K562 (cell line): Measurements from ENCODE around the gene TLNRD1. TPM values are rescaled to one million over a fixed set of nuclear protein-coding genes. Genes with fewer than 3 reads are reported as not detected.

ENCODE experiments used
- EP300 ChIP-seq: IDR thresholded peaks from 2 replicates; pipeline ENCODE4 v1.6.1; 2012; ENCODE audit warnings: low read length, improper control_type of control experiment
- GABPB1 ChIP-seq: sonication (generic); formaldehyde crosslinking; IDR thresholded peaks from 2 replicates; pipeline ENCODE4 v1.8.0; 2022; ENCODE audit warnings: mild to moderate bottlenecking, missing genetic modification reagents
- HMGN3 ChIP-seq: IDR thresholded peaks from 2 replicates; pipeline ENCODE4 v1.6.1; 2011; ENCODE audit warnings: borderline replicate concordance, low read depth, mild to moderate bottlenecking, mixed read lengths, low read length; ENCODE audit not compliant: insufficient read length; ENCODE audit errors: extremely low read depth
- HNRNPLL ChIP-seq: fragments of 200-400 bp; formaldehyde crosslinking; IDR thresholded peaks from 2 replicates; pipeline ENCODE4 v1.6.1; 2017; ENCODE audit warnings: low read length, low read depth, mild to moderate bottlenecking; ENCODE audit not compliant: poor library complexity, severe bottlenecking
- ILF3 ChIP-seq: fragments of 450-650 bp; IDR thresholded peaks from 2 replicates; pipeline ENCODE4 v1.6.1; 2018; ENCODE audit warnings: antibody characterized with exemption, mild to moderate bottlenecking, moderate library complexity, borderline replicate concordance
- NELFE ChIP-seq: IDR thresholded peaks from 2 replicates; pipeline ENCODE4 v1.6.1; 2011; ENCODE audit warnings: mild to moderate bottlenecking; ENCODE audit not compliant: insufficient read depth, insufficient read length
- PTTG1 ChIP-seq: fragments of 450-650 bp; IDR thresholded peaks from 2 replicates; pipeline ENCODE4 v1.6.1; 2016; ENCODE audit warnings: low read depth, mild to moderate bottlenecking, missing genetic modification characterization, missing compliant biosample characterization
- RBM34 ChIP-seq: fragments of 200-400 bp; formaldehyde crosslinking; IDR thresholded peaks from 2 replicates; pipeline ENCODE4 v1.6.1; 2018; ENCODE audit warnings: low read length, borderline replicate concordance; ENCODE audit not compliant: insufficient read depth
- ZNF124 ChIP-seq: sonication (generic); formaldehyde crosslinking; IDR thresholded peaks from 2 replicates; pipeline ENCODE4 v1.8.1; 2022; ENCODE audit warnings: missing genetic modification reagents
- ZNF766 ChIP-seq: fragments of 200-800 bp; sonication (Bioruptor generic); conservative IDR thresholded peaks from 2 replicates; pipeline ENCODE4 v1.6.1; 2016; ENCODE audit warnings: missing genetic modification characterization, missing compliant biosample characterization
- polyA plus RNA-seq, 8 experiments: library from polyadenylated mRNA; depleted of rRNA in 4 of 8; stranded (reverse) in 5 of 8; unstranded in 3 of 8; fragments of >200 nt; fragmentation: Nextera tagmentation in 2 of 8; fragmentation: Illumina TruSeq in 1 of 8; extraction: Ambion mirVana in 2 of 8; extraction: Trizol in 1 of 8; gene quantifications; 2 replicates each; pipeline versions ENCODE4 v1.2.1 to v1.2.3, GENCODE V29; 2011 to 2014; ENCODE audit warnings: inconsistent platforms in 1 of 8, missing spikeins in 1 of 8
- total RNA-seq, 7 experiments: library from RNA; depleted of rRNA in 6 of 7; stranded (reverse); fragments of >200 nt in 6 of 7; fragmentation: Illumina TruSeq in 2 of 7; extraction: Trizol in 2 of 7; gene quantifications; 2 replicates each; pipeline versions ENCODE4 v1.2.1 to v1.2.3, GENCODE V29; 2011 to 2021; ENCODE audit warnings: low replicate concordance in 1 of 7
- TF ChIP-seq, protein P1 (sequence below): sonication (generic); formaldehyde crosslinking; IDR thresholded peaks from 2 replicates; pipeline ENCODE4 v1.4.0; 2020; ENCODE audit warnings: mild to moderate bottlenecking, missing genetic modification reagents
- TF ChIP-seq, protein P2 (sequence below): fragments of 450-650 bp; IDR thresholded peaks from 2 replicates; pipeline ENCODE4 v1.6.1; 2016; ENCODE audit warnings: low read depth

Gene TLNRD1
- total and polyA plus RNA-seq, 9 of the 15 experiments (the other 6 are each of a cell fraction or from before 2014, with no cell fraction given): 1.1 to 33.1 (median 5.7) TPM

DNA sequence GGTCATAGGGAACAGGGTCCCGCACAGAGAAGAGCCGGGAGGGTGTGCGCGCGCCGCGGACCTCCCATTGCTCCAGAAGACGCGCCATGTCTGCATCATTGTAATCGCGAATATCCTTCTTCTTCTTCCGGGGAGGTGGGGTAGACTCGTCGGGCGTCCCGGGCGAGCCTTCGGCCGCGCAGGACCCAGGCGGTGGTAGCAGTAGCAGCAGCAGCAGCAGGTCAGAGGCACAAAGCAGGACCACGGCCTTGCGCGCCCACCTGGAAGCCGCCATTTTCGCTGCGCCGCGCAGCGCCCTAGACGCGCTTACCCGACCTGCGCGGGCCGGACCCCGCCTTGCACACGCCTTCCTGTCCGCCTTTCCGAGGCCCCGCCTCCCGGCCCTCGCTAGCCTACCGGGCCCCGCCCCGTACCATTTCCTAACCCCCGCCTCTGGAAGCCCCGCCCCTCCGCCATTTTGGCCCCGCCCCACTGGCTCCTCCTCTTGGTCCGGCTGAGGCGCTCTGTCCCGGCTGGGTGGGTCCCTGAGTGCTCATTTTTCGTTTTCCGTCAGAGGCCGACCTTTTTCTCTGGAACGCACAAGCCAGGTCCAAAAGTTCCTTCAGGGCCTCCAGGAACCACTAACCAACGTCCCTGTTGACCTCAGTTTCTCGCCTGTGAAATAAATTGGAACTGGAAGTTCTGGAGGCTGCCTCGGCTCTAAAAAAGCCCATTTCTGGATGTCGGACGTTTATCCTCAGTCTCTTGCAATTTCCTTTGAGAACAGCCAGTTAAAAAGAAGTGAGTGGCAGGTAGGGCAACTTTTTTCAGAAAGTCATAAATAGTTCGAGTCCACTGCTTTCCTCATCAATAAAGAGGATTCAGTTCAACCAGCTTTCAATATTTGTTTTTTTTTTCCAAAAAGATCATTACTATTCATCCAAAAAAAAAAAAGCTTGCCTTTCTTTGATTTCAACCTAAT, 10.9 kb upstream of the TLNRD1 start, which contains the start of gene MESD (continued):
- TF ChIP-seq ZNF124 (CRISPR knock-in tag) (no peak), EP300 (peak; percentile 25; the same call in 1 of the 2 replicates), HNRNPLL (peak; percentile 26), NELFE (peak; percentile 48), RBM34 (no peak), PTTG1 (tag) (no peak), GABPB1 (CRISPR knock-in tag) (0 out of 2 replicates have a peak, but pooled peaks have one; percentile 23), HMGN3 (no peak), ILF3 (no peak), ZNF766 (no peak)
- TF ChIP-seq, protein P1, sequence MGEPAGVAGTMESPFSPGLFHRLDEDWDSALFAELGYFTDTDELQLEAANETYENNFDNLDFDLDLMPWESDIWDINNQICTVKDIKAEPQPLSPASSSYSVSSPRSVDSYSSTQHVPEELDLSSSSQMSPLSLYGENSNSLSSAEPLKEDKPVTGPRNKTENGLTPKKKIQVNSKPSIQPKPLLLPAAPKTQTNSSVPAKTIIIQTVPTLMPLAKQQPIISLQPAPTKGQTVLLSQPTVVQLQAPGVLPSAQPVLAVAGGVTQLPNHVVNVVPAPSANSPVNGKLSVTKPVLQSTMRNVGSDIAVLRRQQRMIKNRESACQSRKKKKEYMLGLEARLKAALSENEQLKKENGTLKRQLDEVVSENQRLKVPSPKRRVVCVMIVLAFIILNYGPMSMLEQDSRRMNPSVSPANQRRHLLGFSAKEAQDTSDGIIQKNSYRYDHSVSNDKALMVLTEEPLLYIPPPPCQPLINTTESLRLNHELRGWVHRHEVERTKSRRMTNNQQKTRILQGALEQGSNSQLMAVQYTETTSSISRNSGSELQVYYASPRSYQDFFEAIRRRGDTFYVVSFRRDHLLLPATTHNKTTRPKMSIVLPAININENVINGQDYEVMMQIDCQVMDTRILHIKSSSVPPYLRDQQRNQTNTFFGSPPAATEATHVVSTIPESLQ (CRISPR knock-in tag): no peak
- TF ChIP-seq, protein P2, sequence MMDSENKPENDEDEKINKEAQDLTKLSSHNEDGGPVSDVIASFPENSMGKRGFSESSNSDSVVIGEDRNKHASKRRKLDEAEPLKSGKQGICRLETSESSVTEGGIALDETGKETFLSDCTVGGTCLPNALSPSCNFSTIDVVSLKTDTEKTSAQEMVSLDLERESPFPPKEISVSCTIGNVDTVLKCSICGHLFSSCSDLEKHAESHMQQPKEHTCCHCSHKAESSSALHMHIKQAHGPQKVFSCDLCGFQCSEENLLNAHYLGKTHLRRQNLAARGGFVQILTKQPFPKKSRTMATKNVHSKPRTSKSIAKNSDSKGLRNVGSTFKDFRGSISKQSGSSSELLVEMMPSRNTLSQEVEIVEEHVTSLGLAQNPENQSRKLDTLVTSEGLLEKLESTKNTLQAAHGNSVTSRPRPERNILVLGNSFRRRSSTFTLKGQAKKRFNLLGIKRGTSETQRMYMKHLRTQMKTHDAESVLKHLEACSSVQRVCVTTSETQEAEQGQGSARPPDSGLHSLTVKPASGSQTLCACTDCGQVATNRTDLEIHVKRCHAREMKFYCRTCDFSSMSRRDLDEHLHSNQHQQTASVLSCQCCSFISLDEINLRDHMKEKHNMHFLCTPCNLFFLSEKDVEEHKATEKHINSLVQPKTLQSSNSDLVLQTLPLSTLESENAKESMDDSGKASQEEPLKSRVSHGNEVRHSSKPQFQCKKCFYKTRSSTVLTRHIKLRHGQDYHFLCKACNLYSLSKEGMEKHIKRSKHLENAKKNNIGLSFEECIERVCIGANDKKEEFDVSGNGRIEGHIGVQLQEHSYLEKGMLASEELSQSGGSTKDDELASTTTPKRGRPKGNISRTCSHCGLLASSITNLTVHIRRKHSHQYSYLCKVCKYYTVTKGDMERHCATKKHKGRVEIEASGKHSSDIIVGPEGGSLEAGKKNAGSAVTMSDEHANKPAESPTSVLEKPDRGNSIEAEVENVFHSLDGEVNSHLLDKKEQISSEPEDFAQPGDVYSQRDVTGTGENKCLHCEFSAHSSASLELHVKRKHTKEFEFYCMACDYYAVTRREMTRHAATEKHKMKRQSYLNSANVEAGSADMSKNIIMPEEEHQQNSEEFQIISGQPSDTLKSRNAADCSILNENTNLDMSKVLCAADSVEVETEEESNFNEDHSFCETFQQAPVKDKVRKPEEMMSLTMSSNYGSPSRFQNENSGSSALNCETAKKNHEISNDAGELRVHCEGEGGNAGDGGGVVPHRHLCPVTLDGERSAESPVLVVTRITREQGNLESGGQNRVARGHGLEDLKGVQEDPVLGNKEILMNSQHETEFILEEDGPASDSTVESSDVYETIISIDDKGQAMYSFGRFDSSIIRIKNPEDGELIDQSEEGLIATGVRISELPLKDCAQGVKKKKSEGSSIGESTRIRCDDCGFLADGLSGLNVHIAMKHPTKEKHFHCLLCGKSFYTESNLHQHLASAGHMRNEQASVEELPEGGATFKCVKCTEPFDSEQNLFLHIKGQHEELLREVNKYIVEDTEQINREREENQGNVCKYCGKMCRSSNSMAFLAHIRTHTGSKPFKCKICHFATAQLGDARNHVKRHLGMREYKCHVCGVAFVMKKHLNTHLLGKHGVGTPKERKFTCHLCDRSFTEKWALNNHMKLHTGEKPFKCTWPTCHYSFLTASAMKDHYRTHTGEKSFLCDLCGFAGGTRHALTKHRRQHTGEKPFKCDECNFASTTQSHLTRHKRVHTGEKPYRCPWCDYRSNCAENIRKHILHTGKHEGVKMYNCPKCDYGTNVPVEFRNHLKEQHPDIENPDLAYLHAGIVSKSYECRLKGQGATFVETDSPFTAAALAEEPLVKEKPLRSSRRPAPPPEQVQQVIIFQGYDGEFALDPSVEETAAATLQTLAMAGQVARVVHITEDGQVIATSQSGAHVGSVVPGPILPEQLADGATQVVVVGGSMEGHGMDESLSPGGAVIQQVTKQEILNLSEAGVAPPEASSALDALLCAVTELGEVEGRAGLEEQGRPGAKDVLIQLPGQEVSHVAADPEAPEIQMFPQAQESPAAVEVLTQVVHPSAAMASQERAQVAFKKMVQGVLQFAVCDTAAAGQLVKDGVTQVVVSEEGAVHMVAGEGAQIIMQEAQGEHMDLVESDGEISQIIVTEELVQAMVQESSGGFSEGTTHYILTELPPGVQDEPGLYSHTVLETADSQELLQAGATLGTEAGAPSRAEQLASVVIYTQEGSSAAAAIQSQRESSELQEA: peak; percentile 71; the same call in 1 of the 2 replicates
